ENCODE results near the gene LIN7C. TPM values are rescaled to one million over a fixed set of nuclear protein-coding genes. Genes with fewer than 3 reads are reported as not detected.
"Not testable (repeated sequence)": the region's sequence is repeated elsewhere in the genome, so short reads cannot be mapped to it uniquely, and the experiment has no call there.

Gene LIN7C
- polyA plus RNA-seq, 3 donors: 7.3 to 24.0 (median 18.9) TPM

DNA sequence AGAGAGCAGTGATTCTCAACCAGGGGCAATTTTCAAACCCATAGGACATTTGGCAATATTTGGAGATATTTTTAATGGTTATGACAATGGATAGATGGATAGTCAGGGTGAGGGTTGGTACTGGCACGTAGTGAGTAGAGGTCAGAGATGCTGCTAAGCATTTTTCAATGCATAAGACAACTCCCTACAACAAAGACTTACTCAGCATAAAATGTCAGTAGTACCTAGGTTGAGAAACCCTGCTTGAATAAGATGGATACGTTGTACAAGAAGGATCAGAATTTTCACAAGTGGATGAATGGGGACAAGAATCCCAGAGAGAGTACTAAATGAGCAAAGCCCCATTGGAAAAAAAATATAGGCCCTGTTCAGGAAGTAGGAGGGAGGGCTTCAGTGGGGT lies 11.9 kb upstream of the LIN7C start:
- H3K27ac Mint-ChIP-seq: no peak overlapping the region
- no peaks in the 10 kb centered on the region for H3K36me3 Mint-ChIP-seq
- 78% methylated on average over 1 of the region's 2 CpGs for WGBS (ENCODE audit: insufficient coverage)
- Histone ChIP-seq H3K4me3 (replicated peaks in 1 of 3; ENCODE audit: low read depth in 2 of 3, low read length in 3 of 3) (no peak overlapping the region), H3K27ac (ENCODE audit: low read depth in 1 of 2, low read length in 2 of 2) (no peak overlapping the region), H3K4me1 (ENCODE audit: control insufficient read depth in 1 of 2, insufficient read depth in 2 of 2, low read length in 2 of 2) (no peaks in the 10 kb centered on the region), H3K36me3 (replicated peaks in 1 of 2; ENCODE audit: control insufficient read depth in 1 of 2, insufficient read depth in 2 of 2, low read length in 2 of 2) (no peaks in the 10 kb centered on the region), H3K4me2 (replicated peaks; ENCODE audit: extremely low read depth, low read length, poor library complexity, severe bottlenecking) (no peak overlapping the region), H3K79me2 (ENCODE audit: insufficient read depth, low read length) (no peaks in the 10 kb centered on the region), H3K9ac (ENCODE audit: insufficient read depth, low read length, poor library complexity, severe bottlenecking) (no peak overlapping the region), H3K27me3 (ENCODE audit: control insufficient read depth in 2 of 2, insufficient read depth in 2 of 2, low read length in 2 of 2) (no peaks in the 10 kb centered on the region), H3K9me3 (replicated peaks in 1 of 2; ENCODE audit: control insufficient read depth in 1 of 2, insufficient read depth in 1 of 2, low read length in 2 of 2) (no peaks in the 10 kb centered on the region), H4K20me1 (ENCODE audit: insufficient read depth, low read length) (no peaks in the 10 kb centered on the region), H2AFZ (ENCODE audit: insufficient read depth, low read depth, low read length, poor library complexity, severe bottlenecking) (no peak overlapping the region)
- TF ChIP-seq, protein P1, sequence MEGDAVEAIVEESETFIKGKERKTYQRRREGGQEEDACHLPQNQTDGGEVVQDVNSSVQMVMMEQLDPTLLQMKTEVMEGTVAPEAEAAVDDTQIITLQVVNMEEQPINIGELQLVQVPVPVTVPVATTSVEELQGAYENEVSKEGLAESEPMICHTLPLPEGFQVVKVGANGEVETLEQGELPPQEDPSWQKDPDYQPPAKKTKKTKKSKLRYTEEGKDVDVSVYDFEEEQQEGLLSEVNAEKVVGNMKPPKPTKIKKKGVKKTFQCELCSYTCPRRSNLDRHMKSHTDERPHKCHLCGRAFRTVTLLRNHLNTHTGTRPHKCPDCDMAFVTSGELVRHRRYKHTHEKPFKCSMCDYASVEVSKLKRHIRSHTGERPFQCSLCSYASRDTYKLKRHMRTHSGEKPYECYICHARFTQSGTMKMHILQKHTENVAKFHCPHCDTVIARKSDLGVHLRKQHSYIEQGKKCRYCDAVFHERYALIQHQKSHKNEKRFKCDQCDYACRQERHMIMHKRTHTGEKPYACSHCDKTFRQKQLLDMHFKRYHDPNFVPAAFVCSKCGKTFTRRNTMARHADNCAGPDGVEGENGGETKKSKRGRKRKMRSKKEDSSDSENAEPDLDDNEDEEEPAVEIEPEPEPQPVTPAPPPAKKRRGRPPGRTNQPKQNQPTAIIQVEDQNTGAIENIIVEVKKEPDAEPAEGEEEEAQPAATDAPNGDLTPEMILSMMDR (IDR thresholded peaks at IDR 0.05): no peak
- DNase-seq: no peak
- peaks cover 0 to 4% (median 0%) of the 10 kb centered on the region in 3 donors for H3K27me3 Mint-ChIP-seq (ENCODE audit: low read depth in 3 of 3)
- intact Hi-C loops (cut with micrococcal nuclease): no loop called here
- peaks cover 0 to 8% (median 3%) of the 10 kb centered on the region in 7 donors for H3K9me3 Mint-ChIP-seq
- H3K4me3 Mint-ChIP-seq: no peak overlapping the region
- H3K4me1 Mint-ChIP-seq: no peaks in the 10 kb centered on the region

DNA sequence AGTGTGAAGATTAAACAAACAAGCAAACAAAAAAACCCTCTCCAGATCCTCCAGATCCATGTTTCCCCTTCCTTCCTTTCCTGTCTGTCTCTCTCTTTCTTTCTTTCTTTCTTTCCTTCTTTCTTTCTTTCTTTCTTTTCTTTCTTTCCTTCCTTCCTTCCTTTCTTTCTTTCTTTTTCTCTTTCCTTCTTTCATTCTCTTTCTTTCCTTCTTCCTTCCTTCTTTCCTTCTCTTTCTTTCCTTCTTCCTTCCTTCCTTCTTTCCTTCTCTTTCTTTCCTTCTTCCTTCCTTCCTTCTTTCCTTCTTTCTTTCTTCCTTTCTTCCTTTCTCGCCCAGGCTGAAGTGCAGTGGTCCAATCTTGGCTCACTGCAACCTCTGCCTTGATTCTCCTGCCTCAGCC lies 10.9 kb upstream of the LIN7C start:
- H4K20me1 ChIP-seq (ENCODE audit: insufficient read depth, low read length); H3K27me3 ChIP-seq (ENCODE audit: control insufficient read depth in 2 of 2, insufficient read depth in 2 of 2, low read length in 2 of 2); H3K4me1 ChIP-seq (ENCODE audit: control insufficient read depth in 1 of 2, insufficient read depth in 2 of 2, low read length in 2 of 2); H3K36me3 ChIP-seq (replicated peaks in 1 of 2; ENCODE audit: control insufficient read depth in 1 of 2, insufficient read depth in 2 of 2, low read length in 2 of 2); intact Hi-C loops (cut with micrococcal nuclease); H3K9me3 Mint-ChIP-seq; H3K27ac ChIP-seq (ENCODE audit: low read depth in 1 of 2, low read length in 2 of 2); H2AFZ ChIP-seq (ENCODE audit: insufficient read depth, low read depth, low read length, poor library complexity, severe bottlenecking); H3K36me3 Mint-ChIP-seq; H3K4me1 Mint-ChIP-seq; H3K9ac ChIP-seq (ENCODE audit: insufficient read depth, low read length, poor library complexity, severe bottlenecking); DNase-seq; H3K4me3 Mint-ChIP-seq; H3K4me3 ChIP-seq (replicated peaks in 1 of 3; ENCODE audit: low read depth in 2 of 3, low read length in 3 of 3); H3K79me2 ChIP-seq (ENCODE audit: insufficient read depth, low read length); H3K4me2 ChIP-seq (replicated peaks; ENCODE audit: extremely low read depth, low read length, poor library complexity, severe bottlenecking); H3K27me3 Mint-ChIP-seq (ENCODE audit: low read depth in 3 of 3); H3K9me3 ChIP-seq (replicated peaks in 1 of 2; ENCODE audit: control insufficient read depth in 1 of 2, insufficient read depth in 1 of 2, low read length in 2 of 2): not testable (repeated sequence)
- no CpG with 5 or more reads among the region's 1 CpG for WGBS (ENCODE audit: insufficient coverage)
- H3K27ac Mint-ChIP-seq: peak overlapping the region in 2 of 7 donors; percentile 9 to 23
